Ishikawa (cell line): ENCODE results near the gene ARHGEF28.

ENCODE experiments used
- CEBPB ChIP-seq: IDR thresholded peaks from 2 replicates; pipeline ENCODE4 v1.6.1; 2012
- CREB1 ChIP-seq: IDR thresholded peaks from 2 replicates; pipeline ENCODE4 v1.6.1; 2012; ENCODE audit warnings: low read depth
- EGR1 ChIP-seq: IDR thresholded peaks from 2 replicates; pipeline ENCODE4 v1.6.1; 2012
- EP300 ChIP-seq: IDR thresholded peaks from 2 replicates; pipeline ENCODE4 v1.6.1; 2012; ENCODE audit warnings: borderline replicate concordance
- FOXM1 ChIP-seq: IDR thresholded peaks from 2 replicates; pipeline ENCODE4 v1.6.1; 2012; ENCODE audit warnings: low read depth, borderline replicate concordance
- MAX ChIP-seq: IDR thresholded peaks from 2 replicates; pipeline ENCODE4 v1.6.1; 2012
- NFIC ChIP-seq: IDR thresholded peaks from 2 replicates; pipeline ENCODE4 v1.6.1; 2012
- RAD21 ChIP-seq: IDR thresholded peaks from 2 replicates; pipeline ENCODE4 v1.6.1; 2012; ENCODE audit warnings: low read depth
- TAF1 ChIP-seq: IDR thresholded peaks from 2 replicates; pipeline ENCODE4 v1.6.1; 2012; ENCODE audit warnings: low read depth, mild to moderate bottlenecking
- TCF12 ChIP-seq: IDR thresholded peaks from 2 replicates; pipeline ENCODE4 v1.6.1; 2012; ENCODE audit warnings: low read depth
- TEAD4 ChIP-seq: IDR thresholded peaks from 2 replicates; pipeline ENCODE4 v1.6.1; 2012
- YY1 ChIP-seq: IDR thresholded peaks from 2 replicates; pipeline ENCODE4 v1.6.1; 2012; ENCODE audit warnings: low read depth
- ZBTB7A ChIP-seq: IDR thresholded peaks from 2 replicates; pipeline ENCODE4 v1.6.1; 2012; ENCODE audit warnings: low read depth
- TF ChIP-seq, protein P1 (sequence below): IDR thresholded peaks from 2 replicates; pipeline ENCODE4 v1.6.1; 2012
- TF ChIP-seq, protein P2 (sequence below): IDR thresholded peaks from 2 replicates; pipeline ENCODE4 v1.6.1; 2012; ENCODE audit warnings: low read depth, mild to moderate bottlenecking

Gene ARHGEF28

DNA sequence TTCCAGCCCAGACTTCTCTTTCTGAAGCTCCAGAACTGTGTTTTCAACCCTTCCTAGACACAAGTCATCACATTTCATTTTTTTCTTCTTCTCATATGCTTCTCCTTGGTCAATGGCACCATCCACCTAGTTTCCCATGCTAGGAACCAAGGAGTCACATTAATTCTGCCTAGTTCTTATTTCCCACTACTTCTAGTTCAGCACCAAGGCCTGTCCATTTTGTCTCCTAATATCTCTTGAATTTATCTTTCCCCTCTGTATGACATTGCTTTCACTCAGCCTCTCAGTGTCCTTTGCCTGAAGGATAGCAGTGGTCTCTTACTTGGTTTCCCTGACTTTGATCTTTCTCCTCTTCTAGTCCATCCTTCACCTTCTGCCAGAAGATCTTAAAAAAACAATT lies 38.8 kb downstream of the ARHGEF28 start:
- TF ChIP-seq MAX (no peak), CREB1 (no peak), CEBPB (no peak), EP300 (no peak), EGR1 (no peak), NFIC (no peak), YY1 (no peak), TEAD4 (no peak), TAF1 (no peak), FOXM1 (no peak), TCF12 (no peak), ZBTB7A (no peak), RAD21 (no peak)
- TF ChIP-seq, protein P1, sequence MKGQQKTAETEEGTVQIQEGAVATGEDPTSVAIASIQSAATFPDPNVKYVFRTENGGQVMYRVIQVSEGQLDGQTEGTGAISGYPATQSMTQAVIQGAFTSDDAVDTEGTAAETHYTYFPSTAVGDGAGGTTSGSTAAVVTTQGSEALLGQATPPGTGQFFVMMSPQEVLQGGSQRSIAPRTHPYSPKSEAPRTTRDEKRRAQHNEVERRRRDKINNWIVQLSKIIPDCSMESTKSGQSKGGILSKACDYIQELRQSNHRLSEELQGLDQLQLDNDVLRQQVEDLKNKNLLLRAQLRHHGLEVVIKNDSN = no peak
- TF ChIP-seq, protein P2, sequence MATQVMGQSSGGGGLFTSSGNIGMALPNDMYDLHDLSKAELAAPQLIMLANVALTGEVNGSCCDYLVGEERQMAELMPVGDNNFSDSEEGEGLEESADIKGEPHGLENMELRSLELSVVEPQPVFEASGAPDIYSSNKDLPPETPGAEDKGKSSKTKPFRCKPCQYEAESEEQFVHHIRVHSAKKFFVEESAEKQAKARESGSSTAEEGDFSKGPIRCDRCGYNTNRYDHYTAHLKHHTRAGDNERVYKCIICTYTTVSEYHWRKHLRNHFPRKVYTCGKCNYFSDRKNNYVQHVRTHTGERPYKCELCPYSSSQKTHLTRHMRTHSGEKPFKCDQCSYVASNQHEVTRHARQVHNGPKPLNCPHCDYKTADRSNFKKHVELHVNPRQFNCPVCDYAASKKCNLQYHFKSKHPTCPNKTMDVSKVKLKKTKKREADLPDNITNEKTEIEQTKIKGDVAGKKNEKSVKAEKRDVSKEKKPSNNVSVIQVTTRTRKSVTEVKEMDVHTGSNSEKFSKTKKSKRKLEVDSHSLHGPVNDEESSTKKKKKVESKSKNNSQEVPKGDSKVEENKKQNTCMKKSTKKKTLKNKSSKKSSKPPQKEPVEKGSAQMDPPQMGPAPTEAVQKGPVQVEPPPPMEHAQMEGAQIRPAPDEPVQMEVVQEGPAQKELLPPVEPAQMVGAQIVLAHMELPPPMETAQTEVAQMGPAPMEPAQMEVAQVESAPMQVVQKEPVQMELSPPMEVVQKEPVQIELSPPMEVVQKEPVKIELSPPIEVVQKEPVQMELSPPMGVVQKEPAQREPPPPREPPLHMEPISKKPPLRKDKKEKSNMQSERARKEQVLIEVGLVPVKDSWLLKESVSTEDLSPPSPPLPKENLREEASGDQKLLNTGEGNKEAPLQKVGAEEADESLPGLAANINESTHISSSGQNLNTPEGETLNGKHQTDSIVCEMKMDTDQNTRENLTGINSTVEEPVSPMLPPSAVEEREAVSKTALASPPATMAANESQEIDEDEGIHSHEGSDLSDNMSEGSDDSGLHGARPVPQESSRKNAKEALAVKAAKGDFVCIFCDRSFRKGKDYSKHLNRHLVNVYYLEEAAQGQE = no peak

DNA sequence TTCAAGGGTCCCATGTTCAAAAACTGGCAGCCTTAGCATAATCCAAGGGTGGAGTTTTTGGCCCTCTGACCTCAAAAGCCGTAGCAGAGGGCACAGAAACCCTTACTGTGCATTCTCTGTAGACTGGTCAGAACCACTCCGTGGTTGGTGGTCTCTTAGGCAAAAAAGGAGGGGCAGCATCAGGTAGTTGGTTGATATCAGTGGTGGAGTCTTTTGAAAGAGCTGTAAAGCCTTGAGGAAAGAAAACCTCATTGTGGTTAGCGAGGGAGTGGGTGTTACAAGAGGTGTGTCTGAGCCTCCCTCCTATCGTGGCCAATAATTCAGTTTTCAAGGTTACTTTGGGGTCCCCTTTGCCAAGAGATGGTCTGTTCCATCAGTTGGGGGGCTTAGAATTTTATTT lies 40.9 kb downstream of the ARHGEF28 start:
- no peak for TF ChIP-seq TEAD4
- TF ChIP-seq NFIC = no peak
- TF ChIP-seq, protein P1 = no peak
- TF ChIP-seq EP300 = no peak
- TF ChIP-seq CEBPB = no peak
- no peak for TF ChIP-seq YY1
- TF ChIP-seq RAD21 = no peak
- TF ChIP-seq ZBTB7A = no peak
- TF ChIP-seq FOXM1 = no peak
- TF ChIP-seq TCF12 = no peak
- no peak for TF ChIP-seq TAF1
- TF ChIP-seq, protein P2 = no peak
- no peak for TF ChIP-seq MAX
- no peak for TF ChIP-seq EGR1
- no peak for TF ChIP-seq CREB1

DNA sequence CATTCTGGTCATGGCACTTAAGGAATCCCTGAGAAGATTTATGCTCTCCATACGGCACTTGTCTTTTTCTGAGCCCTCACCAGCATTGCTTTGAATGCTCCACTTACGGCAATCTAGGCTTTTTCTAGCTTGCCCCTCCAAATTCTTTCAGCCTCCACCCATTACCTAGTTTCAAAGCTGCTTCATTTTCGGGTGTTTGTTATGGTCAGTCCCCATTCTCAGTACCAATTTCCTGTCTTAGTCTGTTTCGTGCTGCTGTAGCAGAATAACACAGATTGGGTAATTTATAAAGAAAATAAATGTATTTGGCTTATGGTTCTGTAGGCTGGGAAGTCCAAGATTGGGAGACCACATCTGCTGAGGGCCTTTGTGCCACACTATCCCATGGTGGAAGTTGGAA lies 42.0 kb downstream of the ARHGEF28 start:
- TF ChIP-seq CREB1 = no peak
- TF ChIP-seq TAF1 = no peak
- no peak for TF ChIP-seq RAD21

DNA sequence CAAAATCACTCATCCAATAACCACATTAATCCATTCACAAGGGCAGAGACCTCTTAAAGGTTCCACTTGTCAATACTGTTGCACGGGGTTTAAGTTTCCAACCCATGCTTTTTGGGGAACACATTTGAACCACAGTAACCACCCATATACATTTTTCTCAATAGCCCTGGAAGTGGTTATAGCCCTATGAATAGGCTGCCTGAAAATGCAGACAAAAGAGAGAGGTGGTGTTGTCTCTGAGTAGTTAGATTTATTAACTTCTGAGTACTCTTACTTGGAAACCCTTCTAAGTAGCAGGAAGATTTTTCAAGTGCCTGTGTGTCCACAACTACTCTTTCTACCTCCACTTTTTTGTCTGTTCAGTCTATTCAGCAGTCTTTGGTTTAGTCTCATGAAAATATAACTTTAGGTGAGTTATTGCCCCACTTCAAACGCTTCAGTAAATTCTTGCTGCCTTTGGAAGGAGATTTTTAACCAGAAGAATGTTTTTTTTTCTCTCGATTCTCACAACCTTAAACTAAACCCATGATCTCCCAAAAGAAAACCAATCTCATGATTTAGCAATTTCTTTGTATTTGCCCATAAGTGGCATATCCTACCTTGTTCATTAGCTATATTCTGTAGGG lies 42.6 kb downstream of the ARHGEF28 start:
- TF ChIP-seq, protein P2 = no peak
- TF ChIP-seq MAX = no peak
- no peak for TF ChIP-seq NFIC
- no peak for TF ChIP-seq TAF1
- no peak for TF ChIP-seq RAD21
- no peak for TF ChIP-seq TCF12
- TF ChIP-seq, protein P1 = no peak
- TF ChIP-seq FOXM1 = no peak
- TF ChIP-seq ZBTB7A = no peak
- TF ChIP-seq CEBPB = no peak
- no peak for TF ChIP-seq YY1
- no peak for TF ChIP-seq TEAD4
- TF ChIP-seq EGR1 = no peak
- TF ChIP-seq CREB1 = no peak
- TF ChIP-seq EP300 = no peak
